Measurements from ENCODE around the gene HAUS7.
"Not testable (repeated sequence)": the region's sequence is repeated elsewhere in the genome, so short reads cannot be mapped to it uniquely, and the experiment has no call there.

HAUS7 gene

DNA sequence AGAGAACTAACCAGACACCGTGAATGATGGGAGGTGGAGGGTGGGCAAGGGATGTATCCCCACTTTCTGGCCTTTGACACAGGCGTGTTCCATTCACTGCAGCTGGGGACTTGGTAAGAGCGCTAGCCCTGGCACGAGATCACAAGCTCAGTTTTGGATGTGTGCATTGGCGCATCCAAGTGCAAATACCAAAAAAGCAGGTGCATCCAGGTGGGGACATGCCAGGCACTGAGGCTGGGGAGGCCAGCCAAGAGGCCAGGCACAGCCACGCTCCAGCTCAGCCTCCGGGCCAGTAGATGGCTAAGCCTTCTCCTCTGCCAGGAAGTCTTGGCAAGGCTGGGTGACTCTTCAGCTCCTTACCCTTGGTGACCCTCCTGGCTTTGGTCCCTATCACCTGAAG is 63.5 kb downstream of the HAUS7 start:
- DNase-seq = no peak

DNA sequence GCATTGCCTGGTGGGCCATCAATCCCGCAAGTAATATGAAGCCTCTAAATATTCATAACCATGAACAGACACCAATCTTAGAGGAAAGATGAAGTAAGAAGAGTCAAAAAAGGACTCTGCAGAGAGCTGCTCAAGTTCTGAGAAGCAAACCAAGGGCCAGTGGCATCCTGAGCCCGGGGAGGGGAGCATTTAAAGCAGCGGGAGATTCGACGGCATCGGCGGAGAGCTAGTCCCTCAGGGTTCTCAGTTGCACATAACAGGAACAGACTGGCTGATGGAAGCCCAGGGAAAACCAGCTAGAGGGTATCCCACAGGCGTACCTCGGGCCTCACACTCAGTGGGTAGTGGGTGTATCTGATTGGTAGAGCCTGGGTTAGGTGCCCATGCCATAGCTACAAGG is 64.4 kb downstream of the HAUS7 start:
- no peak for DNase-seq

DNA sequence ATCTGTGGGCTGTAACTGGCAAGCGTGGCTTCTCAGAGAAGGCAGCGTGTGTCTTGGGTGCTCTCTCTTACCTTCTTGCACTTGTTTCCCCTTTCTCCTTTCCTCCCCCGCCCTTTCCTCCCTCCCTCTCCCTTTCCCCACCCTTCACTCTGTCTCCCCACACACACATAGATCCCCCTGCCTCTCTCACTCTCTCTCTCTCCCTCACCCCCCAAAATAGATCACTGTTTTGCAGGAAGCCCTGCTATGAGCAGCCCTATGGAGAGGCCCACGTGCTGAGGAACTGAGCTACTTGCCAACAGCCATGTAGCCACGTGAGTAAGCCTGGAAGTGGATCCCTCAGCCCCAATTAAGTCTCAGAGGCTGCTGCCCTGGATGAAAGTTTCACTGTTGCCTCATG is 65.0 kb downstream of the HAUS7 start:
- no peak for DNase-seq

DNA sequence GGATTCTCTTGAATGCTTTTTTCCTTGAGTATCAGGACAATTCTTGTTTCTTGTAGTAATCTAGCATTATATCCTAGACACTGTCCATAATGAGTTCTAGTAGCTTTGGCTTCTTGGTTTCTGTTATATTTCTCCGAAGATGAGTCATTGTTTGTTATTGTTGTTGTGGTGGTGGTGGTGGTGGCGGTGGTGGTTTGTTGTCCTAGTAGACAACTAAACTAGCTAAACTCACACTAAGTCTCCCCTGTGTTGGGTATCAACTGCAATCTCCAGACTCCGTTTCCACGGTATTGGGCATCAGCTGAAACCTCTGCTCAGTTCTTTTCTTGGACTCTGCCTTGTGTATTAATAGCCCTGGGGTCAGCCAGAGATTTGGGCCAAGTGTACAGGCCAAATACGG is 66.0 kb downstream of the HAUS7 start:
- DNase-seq = not testable (repeated sequence)

DNA sequence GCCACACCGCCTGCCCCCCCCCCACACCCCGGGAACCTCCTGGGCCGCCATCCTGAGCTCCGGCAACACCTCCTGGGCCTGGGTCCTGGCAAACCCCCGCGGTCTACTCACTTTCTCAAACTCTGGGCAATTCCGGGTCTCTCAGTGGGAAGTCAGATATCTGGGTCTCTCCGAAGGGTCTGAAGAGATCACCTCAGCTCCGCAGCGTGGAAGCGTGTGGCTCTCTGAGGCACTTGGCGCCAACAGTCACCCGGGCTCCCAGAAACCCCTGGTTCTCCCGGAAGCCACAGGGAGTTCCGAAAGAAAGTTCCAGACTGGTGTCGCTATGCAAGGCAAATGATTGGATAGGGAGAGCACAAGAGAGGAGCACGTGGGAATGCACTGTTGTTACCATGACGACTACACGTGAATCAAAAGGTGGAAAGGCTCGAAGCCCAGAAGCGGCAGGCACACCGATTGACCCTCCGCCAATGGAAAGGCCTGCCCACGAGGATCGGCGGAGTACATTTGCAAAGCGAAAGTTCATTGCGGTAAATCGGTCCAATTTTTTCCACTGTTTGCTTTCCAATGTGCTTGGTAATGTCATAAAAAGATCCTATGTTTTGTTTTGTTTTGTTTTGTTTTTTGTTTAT is 69.1 kb downstream of the HAUS7 start, which contains the start of gene PNMA6E:
PNMA6E (minus strand) TSS at position 218 of the 632 bp plus-strand sequence. CDS start 2,501 bp downstream, outside the sequence.
- DNase-seq = no peak

DNA sequence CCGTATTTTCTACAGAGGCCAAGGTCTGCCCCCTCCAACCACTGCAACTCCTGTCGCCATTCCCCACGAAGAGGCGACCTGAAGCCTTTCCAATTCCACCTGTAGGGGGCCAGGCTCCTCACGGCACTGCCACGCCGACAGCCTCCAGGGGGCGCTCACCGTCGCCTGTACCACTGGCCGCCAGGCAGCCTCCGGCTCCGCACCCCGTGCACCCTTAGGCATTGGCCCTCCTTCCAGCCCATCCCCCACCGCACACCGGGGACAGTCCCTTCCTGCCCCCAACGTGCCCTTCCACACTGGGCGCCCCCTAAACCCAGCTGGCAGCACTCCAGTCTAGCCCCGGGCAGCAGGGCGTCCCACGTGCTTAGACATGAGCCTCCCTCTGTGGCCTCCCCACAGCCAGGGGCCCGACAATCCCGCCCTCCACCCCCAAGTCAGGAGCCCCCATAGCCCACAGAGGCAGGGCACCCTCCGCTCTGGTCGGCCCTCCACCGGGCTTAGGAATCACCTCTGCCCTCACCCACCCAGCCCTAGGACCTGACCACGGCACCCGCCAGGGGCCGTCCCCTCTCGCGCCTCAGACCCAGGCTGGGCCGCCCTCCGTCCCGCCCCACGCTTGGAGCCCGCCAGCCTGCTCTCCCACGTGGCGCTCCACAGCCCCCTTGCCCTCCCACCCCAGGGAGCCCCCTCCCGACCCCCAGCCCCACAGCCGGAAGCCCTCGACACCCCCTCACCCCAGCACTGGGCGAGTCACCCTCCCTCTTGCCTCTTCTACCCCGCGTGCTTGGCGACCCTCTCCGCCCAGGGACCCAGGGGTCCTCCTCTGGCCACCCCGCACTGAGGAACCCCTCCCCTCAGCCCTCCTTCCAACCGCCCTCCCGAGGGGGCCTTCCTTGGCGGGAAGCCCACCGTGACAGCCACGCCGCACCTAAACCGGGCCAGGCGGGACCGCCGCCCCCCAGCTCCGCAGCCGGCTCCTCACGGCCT is 69.9 kb downstream of the HAUS7 start:
- peak; percentile 56 for DNase-seq

DNA sequence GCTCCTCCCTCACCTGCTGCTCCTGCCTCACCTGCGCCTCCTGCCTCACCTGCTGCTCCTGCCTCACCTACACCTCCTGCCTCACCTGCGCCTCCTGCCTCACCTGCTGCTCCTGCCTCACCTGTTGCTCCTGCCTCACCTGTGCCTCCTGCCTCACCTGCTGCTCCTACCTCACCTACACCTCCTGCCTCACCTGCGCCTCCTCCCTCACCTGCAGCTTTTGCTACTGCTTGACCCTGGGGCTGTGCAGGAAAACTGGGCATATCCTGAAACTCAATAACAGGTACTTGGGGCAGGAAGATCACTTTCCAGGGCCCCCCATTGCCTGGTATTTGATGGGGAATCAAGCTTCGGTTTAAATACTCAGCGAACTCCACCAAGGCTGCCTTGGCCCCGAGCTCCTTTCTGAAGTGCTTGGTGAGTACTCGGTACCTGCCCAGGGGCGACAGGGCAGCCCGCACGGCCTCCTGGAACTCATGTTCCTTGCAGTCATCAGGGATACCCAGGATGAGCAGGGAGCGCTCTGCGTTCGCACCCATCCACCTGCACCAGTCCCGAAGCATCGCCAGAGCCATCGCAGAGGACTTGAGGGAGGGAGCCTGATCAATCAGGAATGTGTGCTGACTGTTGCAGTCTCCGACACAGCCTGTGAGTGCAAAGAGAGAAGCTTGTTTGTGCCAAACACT is 72.0 kb downstream of the HAUS7 start:
- DNase-seq = no peak
